DOHH2 (cell line): ENCODE measurements around the gene PRDM11.

Experiments
- H3F3A ChIP-seq: fragments of 200-600 bp; sonication (generic), shearing (Covaris generic); 2 replicates; pipeline ENCODE4 v1.6.0; 2016; ENCODE audit warnings: antibody characterized with exemption, mild to moderate bottlenecking; ENCODE audit not compliant: control insufficient read depth, insufficient read depth
- H3K27ac ChIP-seq: fragments of 200-600 bp; sonication (generic); 2 replicates; pipeline ENCODE4 v1.5.1; 2014; ENCODE audit warnings: low read depth, mild to moderate bottlenecking, low read length, moderate library complexity
- H3K27me3 ChIP-seq: fragments of 200-600 bp; sonication (generic); 2 replicates; pipeline ENCODE4 v1.6.1; 2014; ENCODE audit warnings: mild to moderate bottlenecking, low read length, mixed read lengths; ENCODE audit not compliant: control insufficient read depth
- H3K36me3 ChIP-seq: fragments of 200-600 bp; sonication (generic); 2 replicates; pipeline ENCODE4 v1.6.1; 2014; ENCODE audit warnings: mild to moderate bottlenecking, low read length, moderate library complexity, mixed read lengths; ENCODE audit not compliant: control insufficient read depth
- H3K4me1 ChIP-seq: fragments of 200-600 bp; sonication (generic); 2 replicates; pipeline ENCODE4 v1.6.1; 2014; ENCODE audit warnings: mild to moderate bottlenecking, low read length, mixed read lengths; ENCODE audit not compliant: control insufficient read depth
- H3K4me2 ChIP-seq: fragments of 200-600 bp; sonication (generic); 2 replicates; pipeline ENCODE4 v1.6.0; 2014; ENCODE audit warnings: mild to moderate bottlenecking, low read length, moderate library complexity
- H3K4me3 ChIP-seq: fragments of 200-600 bp; sonication (generic); 2 replicates; pipeline ENCODE4 v1.5.1; 2014; ENCODE audit warnings: mild to moderate bottlenecking, low read length, mixed read lengths
- H3K79me2 ChIP-seq: fragments of 200-600 bp; sonication (generic); 2 replicates; pipeline ENCODE4 v1.6.1; 2014; ENCODE audit warnings: mild to moderate bottlenecking, low read length, mixed read lengths; ENCODE audit not compliant: control insufficient read depth
- H3K9me2 ChIP-seq: fragments of 200-600 bp; sonication (generic); replicated peaks from 2 replicates; pipeline ENCODE4 v1.6.1; 2014; ENCODE audit warnings: mild to moderate bottlenecking, low read length, mixed read lengths; ENCODE audit not compliant: control insufficient read depth
- H3K9me3 ChIP-seq: fragments of 200-600 bp; sonication (generic); 2 replicates; pipeline ENCODE4 v1.6.1; 2014; ENCODE audit warnings: antibody characterized with exemption, low read length, mixed read lengths; ENCODE audit not compliant: control insufficient read depth, insufficient read depth
- H4K20me1 ChIP-seq: fragments of 200-600 bp; sonication (generic); 2 replicates; pipeline ENCODE4 v1.6.0; 2014; ENCODE audit warnings: low read depth, mild to moderate bottlenecking, antibody characterized with exemption, low read length, moderate library complexity; ENCODE audit not compliant: control insufficient read depth, insufficient read depth
- EZH2phosphoT487 ChIP-seq: fragments of 200-600 bp; sonication (generic); IDR thresholded peaks from 2 replicates; pipeline ENCODE4 v1.6.1; 2017; ENCODE audit warnings: borderline replicate concordance, mild to moderate bottlenecking, antibody characterized with exemption, low read length, moderate library complexity, mixed read lengths
- TF ChIP-seq, protein P1 (sequence below): fragments of 200-600 bp; sonication (generic); IDR thresholded peaks from one replicate; pipeline ENCODE4 v1.5.1; 2014; ENCODE audit warnings: antibody characterized with exemption, mild to moderate bottlenecking, low read depth, low read length; ENCODE audit not compliant: poor library complexity, severe bottlenecking

The PRDM11 gene

DNA sequence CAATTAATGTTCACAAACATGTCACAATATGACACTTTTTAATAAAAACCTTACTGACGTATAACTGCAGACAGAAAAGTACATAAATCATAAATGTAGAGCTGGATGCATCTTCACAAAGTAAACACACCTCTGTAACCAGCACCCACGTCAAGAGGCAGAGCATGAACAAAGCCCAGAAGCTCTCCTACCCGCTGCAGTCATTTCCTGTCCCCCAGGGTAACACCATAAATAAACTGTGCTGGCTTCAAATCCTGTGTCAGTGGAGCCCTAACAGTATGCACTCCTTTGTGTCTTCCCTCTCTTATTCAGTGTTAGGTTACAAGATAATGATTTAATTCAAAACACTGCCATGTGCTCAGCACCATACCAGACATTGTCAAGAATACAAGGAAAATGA lies 134.0 kb downstream of the PRDM11 start:
- no peaks in the 10 kb centered on the region for H3K36me3 ChIP-seq
- no peaks in the 10 kb centered on the region for H3K4me1 ChIP-seq
- H3F3A ChIP-seq, result no peaks in the 10 kb centered on the region
- no peak overlapping the region for H3K4me2 ChIP-seq
- H3K4me3 ChIP-seq, result no peak overlapping the region
- H3K27ac ChIP-seq, result no peak overlapping the region
- H3K79me2 ChIP-seq, result no peaks in the 10 kb centered on the region
- TF ChIP-seq, protein P1, sequence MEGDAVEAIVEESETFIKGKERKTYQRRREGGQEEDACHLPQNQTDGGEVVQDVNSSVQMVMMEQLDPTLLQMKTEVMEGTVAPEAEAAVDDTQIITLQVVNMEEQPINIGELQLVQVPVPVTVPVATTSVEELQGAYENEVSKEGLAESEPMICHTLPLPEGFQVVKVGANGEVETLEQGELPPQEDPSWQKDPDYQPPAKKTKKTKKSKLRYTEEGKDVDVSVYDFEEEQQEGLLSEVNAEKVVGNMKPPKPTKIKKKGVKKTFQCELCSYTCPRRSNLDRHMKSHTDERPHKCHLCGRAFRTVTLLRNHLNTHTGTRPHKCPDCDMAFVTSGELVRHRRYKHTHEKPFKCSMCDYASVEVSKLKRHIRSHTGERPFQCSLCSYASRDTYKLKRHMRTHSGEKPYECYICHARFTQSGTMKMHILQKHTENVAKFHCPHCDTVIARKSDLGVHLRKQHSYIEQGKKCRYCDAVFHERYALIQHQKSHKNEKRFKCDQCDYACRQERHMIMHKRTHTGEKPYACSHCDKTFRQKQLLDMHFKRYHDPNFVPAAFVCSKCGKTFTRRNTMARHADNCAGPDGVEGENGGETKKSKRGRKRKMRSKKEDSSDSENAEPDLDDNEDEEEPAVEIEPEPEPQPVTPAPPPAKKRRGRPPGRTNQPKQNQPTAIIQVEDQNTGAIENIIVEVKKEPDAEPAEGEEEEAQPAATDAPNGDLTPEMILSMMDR, result no peak
- TF ChIP-seq EZH2phosphoT487, result no peak
- H3K9me3 ChIP-seq, result no peaks in the 10 kb centered on the region
- H3K9me2 ChIP-seq, result no peaks in the 10 kb centered on the region
- peaks cover 8% of the 10 kb centered on the region for H3K27me3 ChIP-seq
- H4K20me1 ChIP-seq, result no peaks in the 10 kb centered on the region

DNA sequence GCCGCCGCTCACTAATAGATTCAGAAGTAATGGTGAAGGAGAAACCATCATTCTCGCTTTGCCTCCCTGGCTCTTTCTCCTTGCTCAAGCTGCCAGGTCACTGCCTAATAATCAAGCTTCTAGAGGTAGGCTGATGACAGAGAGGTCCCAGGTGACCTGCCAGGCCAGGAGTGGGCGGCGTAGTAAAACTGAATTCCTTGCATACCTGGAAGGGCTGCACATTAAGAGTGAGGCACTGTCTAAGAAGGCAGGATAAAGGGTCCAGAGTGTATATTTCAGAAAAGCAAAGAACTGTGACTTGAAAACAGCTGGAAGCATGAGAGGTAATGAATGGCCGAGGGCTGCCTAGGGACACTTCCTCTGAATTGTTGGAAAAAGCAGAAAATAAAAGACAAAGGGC lies 135.6 kb downstream of the PRDM11 start:
- H3K4me2 ChIP-seq, result no peak overlapping the region
- H3F3A ChIP-seq, result no peaks in the 10 kb centered on the region
- H3K79me2 ChIP-seq, result no peaks in the 10 kb centered on the region
- peaks cover 14% of the 10 kb centered on the region for H3K27me3 ChIP-seq
- H3K27ac ChIP-seq, result no peak overlapping the region
- H3K4me1 ChIP-seq, result no peaks in the 10 kb centered on the region
- H3K36me3 ChIP-seq, result no peaks in the 10 kb centered on the region
- H3K9me3 ChIP-seq, result no peaks in the 10 kb centered on the region
- H4K20me1 ChIP-seq, result no peaks in the 10 kb centered on the region
- no peaks in the 10 kb centered on the region for H3K9me2 ChIP-seq
- no peak for TF ChIP-seq EZH2phosphoT487
- TF ChIP-seq, protein P1, result no peak
- H3K4me3 ChIP-seq, result no peak overlapping the region
